Measurements from ENCODE around the gene SYDE1.

- TF ChIP-seq CTCF (conservative IDR thresholded peaks at IDR 0.05 in 1 of 2, IDR thresholded peaks at IDR 0.05 in 1 of 2; ENCODE audit: extremely low read depth in 1 of 2, insufficient read depth in 1 of 2, low read depth in 1 of 2, low read length in 2 of 2) = peak; percentile 32 to 52
- TF ChIP-seq EZH2 (IDR thresholded peaks at IDR 0.05; ENCODE audit: borderline replicate concordance, low read length) = no peak
Measured at GRCh38 chr19:15161028-15161984, 54.1 kb downstream of the SYDE1 start.

All from mammary epithelial cell (primary cell).